Uterus (tissue), 2 donors: ENCODE results near the gene SHISA9.

Experiments used
- POLR2A ChIP-seq, 2 donors: fragments of 450-650 bp; IDR thresholded peaks; one replicate each; pipeline ENCODE4 v1.6.1; 2016; ENCODE audit warnings: antibody characterized with exemption in 2 of 2, mild to moderate bottlenecking in 1 of 2, moderate library complexity in 1 of 2
- TF ChIP-seq, protein P1 (sequence below), 4 experiments: fragments of 200-600 bp in 2 of 4; fragments of 450-650 bp in 2 of 4; sonication (generic) in 2 of 4; IDR thresholded peaks; one replicate each; pipeline ENCODE4 v1.5.1; 2016 to 2019; ENCODE audit warnings: antibody characterized with exemption in 4 of 4, mild to moderate bottlenecking in 2 of 4, moderate library complexity in 1 of 4

- TF ChIP-seq, protein P1, sequence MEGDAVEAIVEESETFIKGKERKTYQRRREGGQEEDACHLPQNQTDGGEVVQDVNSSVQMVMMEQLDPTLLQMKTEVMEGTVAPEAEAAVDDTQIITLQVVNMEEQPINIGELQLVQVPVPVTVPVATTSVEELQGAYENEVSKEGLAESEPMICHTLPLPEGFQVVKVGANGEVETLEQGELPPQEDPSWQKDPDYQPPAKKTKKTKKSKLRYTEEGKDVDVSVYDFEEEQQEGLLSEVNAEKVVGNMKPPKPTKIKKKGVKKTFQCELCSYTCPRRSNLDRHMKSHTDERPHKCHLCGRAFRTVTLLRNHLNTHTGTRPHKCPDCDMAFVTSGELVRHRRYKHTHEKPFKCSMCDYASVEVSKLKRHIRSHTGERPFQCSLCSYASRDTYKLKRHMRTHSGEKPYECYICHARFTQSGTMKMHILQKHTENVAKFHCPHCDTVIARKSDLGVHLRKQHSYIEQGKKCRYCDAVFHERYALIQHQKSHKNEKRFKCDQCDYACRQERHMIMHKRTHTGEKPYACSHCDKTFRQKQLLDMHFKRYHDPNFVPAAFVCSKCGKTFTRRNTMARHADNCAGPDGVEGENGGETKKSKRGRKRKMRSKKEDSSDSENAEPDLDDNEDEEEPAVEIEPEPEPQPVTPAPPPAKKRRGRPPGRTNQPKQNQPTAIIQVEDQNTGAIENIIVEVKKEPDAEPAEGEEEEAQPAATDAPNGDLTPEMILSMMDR (IDR thresholded peaks at IDR 0.05) = no peak
- TF ChIP-seq POLR2A (IDR thresholded peaks at IDR 0.05) = no peak
Observed at GRCh38 chr16:13018026-13018425, 116.6 kb downstream of the SHISA9 start.
